DOHH2 (cell line): ENCODE measurements around the gene SRC.

Experiments used
- H3F3A ChIP-seq: fragments of 200-600 bp; sonication (generic), shearing (Covaris generic); 2 replicates; pipeline ENCODE4 v1.6.0; 2016; ENCODE audit warnings: antibody characterized with exemption, mild to moderate bottlenecking; ENCODE audit not compliant: control insufficient read depth, insufficient read depth
- H3K27ac ChIP-seq: fragments of 200-600 bp; sonication (generic); 2 replicates; pipeline ENCODE4 v1.5.1; 2014; ENCODE audit warnings: low read depth, mild to moderate bottlenecking, low read length, moderate library complexity
- H3K27me3 ChIP-seq: fragments of 200-600 bp; sonication (generic); 2 replicates; pipeline ENCODE4 v1.6.1; 2014; ENCODE audit warnings: mild to moderate bottlenecking, low read length, mixed read lengths; ENCODE audit not compliant: control insufficient read depth
- H3K36me3 ChIP-seq: fragments of 200-600 bp; sonication (generic); 2 replicates; pipeline ENCODE4 v1.6.1; 2014; ENCODE audit warnings: mild to moderate bottlenecking, low read length, moderate library complexity, mixed read lengths; ENCODE audit not compliant: control insufficient read depth
- H3K4me1 ChIP-seq: fragments of 200-600 bp; sonication (generic); 2 replicates; pipeline ENCODE4 v1.6.1; 2014; ENCODE audit warnings: mild to moderate bottlenecking, low read length, mixed read lengths; ENCODE audit not compliant: control insufficient read depth
- H3K4me2 ChIP-seq: fragments of 200-600 bp; sonication (generic); 2 replicates; pipeline ENCODE4 v1.6.0; 2014; ENCODE audit warnings: mild to moderate bottlenecking, low read length, moderate library complexity
- H3K4me3 ChIP-seq: fragments of 200-600 bp; sonication (generic); 2 replicates; pipeline ENCODE4 v1.5.1; 2014; ENCODE audit warnings: mild to moderate bottlenecking, low read length, mixed read lengths
- H3K79me2 ChIP-seq: fragments of 200-600 bp; sonication (generic); 2 replicates; pipeline ENCODE4 v1.6.1; 2014; ENCODE audit warnings: mild to moderate bottlenecking, low read length, mixed read lengths; ENCODE audit not compliant: control insufficient read depth
- H3K9me2 ChIP-seq: fragments of 200-600 bp; sonication (generic); replicated peaks from 2 replicates; pipeline ENCODE4 v1.6.1; 2014; ENCODE audit warnings: mild to moderate bottlenecking, low read length, mixed read lengths; ENCODE audit not compliant: control insufficient read depth
- H3K9me3 ChIP-seq: fragments of 200-600 bp; sonication (generic); 2 replicates; pipeline ENCODE4 v1.6.1; 2014; ENCODE audit warnings: antibody characterized with exemption, low read length, mixed read lengths; ENCODE audit not compliant: control insufficient read depth, insufficient read depth
- H4K20me1 ChIP-seq: fragments of 200-600 bp; sonication (generic); 2 replicates; pipeline ENCODE4 v1.6.0; 2014; ENCODE audit warnings: low read depth, mild to moderate bottlenecking, antibody characterized with exemption, low read length, moderate library complexity; ENCODE audit not compliant: control insufficient read depth, insufficient read depth
- CTCF ChIP-seq: fragments of 200-600 bp; sonication (generic); IDR thresholded peaks from one replicate; pipeline ENCODE4 v1.5.1; 2014; ENCODE audit warnings: antibody characterized with exemption, mild to moderate bottlenecking, low read depth, low read length; ENCODE audit not compliant: poor library complexity, severe bottlenecking
- EZH2phosphoT487 ChIP-seq: fragments of 200-600 bp; sonication (generic); IDR thresholded peaks from 2 replicates; pipeline ENCODE4 v1.6.1; 2017; ENCODE audit warnings: borderline replicate concordance, mild to moderate bottlenecking, antibody characterized with exemption, low read length, moderate library complexity, mixed read lengths

Gene SRC

GRCh38 chr20:37418591-37419109, 72.7 kb downstream of the SRC start:
- H3K27me3 ChIP-seq = peaks cover 9% of the 10 kb centered on the region
- H3K9me3 ChIP-seq = no peaks in the 10 kb centered on the region
- no peak overlapping the region for H3K27ac ChIP-seq
- H3K79me2 ChIP-seq = no peaks in the 10 kb centered on the region
- no peak overlapping the region for H3K4me2 ChIP-seq
- H3K4me1 ChIP-seq = no peaks in the 10 kb centered on the region
- H3K9me2 ChIP-seq = no peaks in the 10 kb centered on the region
- H4K20me1 ChIP-seq = no peaks in the 10 kb centered on the region
- H3F3A ChIP-seq = no peaks in the 10 kb centered on the region
- H3K36me3 ChIP-seq = no peaks in the 10 kb centered on the region
- TF ChIP-seq EZH2phosphoT487 (no peak), CTCF (no peak)
- H3K4me3 ChIP-seq = no peak overlapping the region

DNA sequence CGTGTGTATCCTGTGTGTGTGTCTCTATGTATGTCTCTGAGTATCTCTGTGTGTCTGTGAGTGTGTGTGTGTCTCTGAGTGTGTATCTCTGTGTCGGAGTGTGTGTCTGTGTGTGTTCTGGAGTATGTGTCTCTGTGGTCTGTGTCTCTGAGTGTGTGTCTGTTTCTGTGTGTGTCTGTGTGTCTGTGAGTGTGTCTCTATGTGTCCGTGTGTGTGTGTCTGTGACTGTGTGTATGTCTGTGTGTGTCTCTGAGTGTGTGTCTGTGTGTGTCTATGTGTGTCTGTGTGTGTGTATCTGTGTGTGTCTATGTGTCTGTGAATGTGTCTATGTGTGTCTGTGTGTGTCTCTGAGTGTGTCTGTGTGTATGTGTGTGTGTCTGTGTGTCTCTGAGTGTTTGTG, 73.4 kb downstream of the SRC start:
- Histone ChIP-seq H3K4me3 (no peak overlapping the region), H3K9me2 (no peaks in the 10 kb centered on the region), H3K9me3 (no peaks in the 10 kb centered on the region), H3K36me3 (no peaks in the 10 kb centered on the region), H3K4me2 (no peak overlapping the region), H3K4me1 (no peaks in the 10 kb centered on the region), H3F3A (no peaks in the 10 kb centered on the region), H3K27ac (no peak overlapping the region), H3K27me3 (peaks cover 9% of the 10 kb centered on the region), H4K20me1 (no peaks in the 10 kb centered on the region), H3K79me2 (no peaks in the 10 kb centered on the region)
- TF ChIP-seq EZH2phosphoT487 = no peak
- no peak for TF ChIP-seq CTCF

- Histone ChIP-seq H3K27ac (no peak overlapping the region), H4K20me1 (no peaks in the 10 kb centered on the region), H3K9me2 (no peaks in the 10 kb centered on the region), H3K79me2 (no peaks in the 10 kb centered on the region), H3K4me3 (no peak overlapping the region), H3K4me1 (no peaks in the 10 kb centered on the region), H3K9me3 (no peaks in the 10 kb centered on the region), H3K4me2 (no peak overlapping the region), H3F3A (no peaks in the 10 kb centered on the region), H3K27me3 (peaks cover 9% of the 10 kb centered on the region), H3K36me3 (no peaks in the 10 kb centered on the region)
- TF ChIP-seq CTCF (no peak), EZH2phosphoT487 (no peak)
Measured at GRCh38 chr20:37419774-37420542, 74.0 kb downstream of the SRC start.
